SK-N-MC (cell line): ENCODE measurements around the gene TNRC6C.

Experiments used
- DNase-seq: peaks from one replicate; pipeline ENCODE4 v3.0.0-alpha.2; 2011; ENCODE audit warnings: low read depth, low spot score
- H3K27ac ChIP-seq: fragments of 200-600 bp; sonication (generic); 2 replicates; pipeline ENCODE4 v1.5.1; 2016; ENCODE audit warnings: mixed run types
- H3K36me3 ChIP-seq: fragments of 200-600 bp; sonication (generic); 2 replicates; pipeline ENCODE4 v1.6.1; 2017; ENCODE audit warnings: antibody characterized with exemption, low read length, mixed read lengths; ENCODE audit not compliant: insufficient read depth
- H3K4me3 ChIP-seq: fragments of 200-600 bp; sonication (generic); 2 replicates; pipeline ENCODE4 v1.5.1; 2016
- H3K9ac ChIP-seq: fragments of 200-600 bp; sonication (generic); 2 replicates; pipeline ENCODE4 v1.8.0; 2017; ENCODE audit warnings: mixed run types, mixed read lengths; ENCODE audit not compliant: insufficient read length
- H3K9me3 ChIP-seq: fragments of 200-600 bp; sonication (generic); 2 replicates; pipeline ENCODE4 v1.6.1; 2017; ENCODE audit warnings: low read depth, mild to moderate bottlenecking, antibody characterized with exemption, low read length, moderate library complexity, mixed read lengths
- EZH2 ChIP-seq: fragments of 200-600 bp; sonication (generic); IDR thresholded peaks from one replicate; pipeline ENCODE4 v1.6.1; 2017; ENCODE audit warnings: antibody characterized with exemption
- FOXP2 ChIP-seq: optimal IDR thresholded peaks from 2 replicates; pipeline ENCODE3; 2011; ENCODE audit warnings: mild to moderate bottlenecking, moderate library complexity; ENCODE audit not compliant: insufficient read depth; ENCODE audit errors: extremely low read length, control extremely low read depth
- POLR2AphosphoS5 ChIP-seq: IDR thresholded peaks from 2 replicates; pipeline ENCODE4 v1.6.1; 2012; ENCODE audit warnings: mild to moderate bottlenecking, low read depth, low read length, borderline replicate concordance

TNRC6C gene

GRCh38 chr17:78027121-78027520 is 68.6 kb downstream of the TNRC6C start:
- no peak for TF ChIP-seq FOXP2
- no peak for TF ChIP-seq POLR2AphosphoS5
- TF ChIP-seq EZH2, result no peak
- H3K4me3 ChIP-seq, result no peak overlapping the region
- H3K36me3 ChIP-seq, result 0 out of 2 replicates have a peak, but pooled peaks cover 3% of the 10 kb centered on the region
- DNase-seq, result no peak
- H3K9ac ChIP-seq, result no peak overlapping the region
- H3K27ac ChIP-seq, result no peak overlapping the region
- no peaks in the 10 kb centered on the region for H3K9me3 ChIP-seq

GRCh38 chr17:78029697-78030096 is 71.2 kb downstream of the TNRC6C start:
- H3K36me3 ChIP-seq, result 0 out of 2 replicates have a peak, but pooled peaks cover 3% of the 10 kb centered on the region
- TF ChIP-seq FOXP2, result no peak
- TF ChIP-seq POLR2AphosphoS5, result no peak
- no peak for TF ChIP-seq EZH2
- H3K9me3 ChIP-seq, result no peaks in the 10 kb centered on the region
- no peak for DNase-seq
- no peak overlapping the region for H3K9ac ChIP-seq
- H3K27ac ChIP-seq, result no peak overlapping the region
- H3K4me3 ChIP-seq, result no peak overlapping the region

GRCh38 chr17:78031435-78031834 is 72.9 kb downstream of the TNRC6C start:
- Histone ChIP-seq H3K9me3 (no peaks in the 10 kb centered on the region), H3K27ac (no peak overlapping the region), H3K9ac (no peak overlapping the region), H3K4me3 (no peak overlapping the region), H3K36me3 (0 out of 2 replicates have a peak, but pooled peaks cover 3% of the 10 kb centered on the region)
- DNase-seq, result no peak
- TF ChIP-seq POLR2AphosphoS5 (no peak), FOXP2 (no peak), EZH2 (no peak)

- H3K36me3 ChIP-seq, result 0 out of 2 replicates have a peak, but pooled peaks cover 4% of the 10 kb centered on the region
- no peak overlapping the region for H3K4me3 ChIP-seq
- H3K9ac ChIP-seq, result no peak overlapping the region
- no peaks in the 10 kb centered on the region for H3K9me3 ChIP-seq
- no peak for DNase-seq
- peak overlapping the region; percentile 69 for H3K27ac ChIP-seq
- TF ChIP-seq POLR2AphosphoS5 (no peak), FOXP2 (no peak), EZH2 (no peak)
These were observed 73.7 kb downstream of the TNRC6C start for GRCh38 chr17:78032166-78032565.

GRCh38 chr17:78034429-78035091 is 76.1 kb downstream of the TNRC6C start:
- TF ChIP-seq FOXP2 (no peak), EZH2 (no peak), POLR2AphosphoS5 (no peak)
- no peaks in the 10 kb centered on the region for H3K9me3 ChIP-seq
- no peak for DNase-seq
- 0 out of 2 replicates have a peak, but pooled peaks cover 6% of the 10 kb centered on the region for H3K36me3 ChIP-seq
- no peak overlapping the region for H3K4me3 ChIP-seq
- H3K9ac ChIP-seq, result no peak overlapping the region
- H3K27ac ChIP-seq, result no peak overlapping the region

- TF ChIP-seq POLR2AphosphoS5 (no peak), EZH2 (no peak), FOXP2 (no peak)
- DNase-seq, result no peak
- H3K36me3 ChIP-seq, result 0 out of 2 replicates have a peak, but pooled peaks cover 3% of the 10 kb centered on the region
- H3K9me3 ChIP-seq, result no peaks in the 10 kb centered on the region
- no peak overlapping the region for H3K27ac ChIP-seq
- H3K4me3 ChIP-seq, result no peak overlapping the region
- no peak overlapping the region for H3K9ac ChIP-seq
These were observed 78.8 kb downstream of the TNRC6C start for GRCh38 chr17:78037280-78037679.

GRCh38 chr17:78038748-78039288 is 80.3 kb downstream of the TNRC6C start:
- Histone ChIP-seq H3K9ac (no peak overlapping the region), H3K36me3 (0 out of 2 replicates have a peak, but pooled peaks cover 3% of the 10 kb centered on the region), H3K9me3 (no peaks in the 10 kb centered on the region), H3K27ac (no peak overlapping the region), H3K4me3 (no peak overlapping the region)
- DNase-seq, result no peak
- no peak for TF ChIP-seq POLR2AphosphoS5

GRCh38 chr17:78039581-78039980 is 81.1 kb downstream of the TNRC6C start:
- H3K27ac ChIP-seq, result no peak overlapping the region
- H3K9me3 ChIP-seq, result no peaks in the 10 kb centered on the region
- no peak for DNase-seq
- H3K9ac ChIP-seq, result no peak overlapping the region
- TF ChIP-seq POLR2AphosphoS5 (no peak), FOXP2 (no peak), EZH2 (no peak)
- no peak overlapping the region for H3K4me3 ChIP-seq
- 0 out of 2 replicates have a peak, but pooled peaks cover 7% of the 10 kb centered on the region for H3K36me3 ChIP-seq
